H9 (cell line): Measurements from ENCODE around the gene ACBD6. TPM values are rescaled to one million over a fixed set of nuclear protein-coding genes. Genes with fewer than 3 reads are reported as not detected.

Experiments
- DNase-seq: peaks from one replicate; pipeline ENCODE4 v3.0.0-alpha.2; 2017
- H2AFZ ChIP-seq: one replicate; pipeline ENCODE4 v1.6.1; 2013; ENCODE audit warnings: mild to moderate bottlenecking, low read length, control low read depth, moderate library complexity
- H2AK5ac ChIP-seq: 2 replicates; pipeline ENCODE4 v1.6.1; 2013; ENCODE audit warnings: low read length, control low read depth, mixed read lengths; ENCODE audit not compliant: insufficient read length
- H2BK120ac ChIP-seq: one replicate; pipeline ENCODE4 v1.6.1; 2013; ENCODE audit warnings: low read depth, mild to moderate bottlenecking, low read length, control low read depth, inconsistent platforms; ENCODE audit not compliant: poor library complexity, severe bottlenecking
- H2BK12ac ChIP-seq: 2 replicates; pipeline ENCODE4 v1.6.1; 2013; ENCODE audit warnings: low read length, control low read depth, mixed read lengths, low read depth; ENCODE audit not compliant: insufficient read length
- H2BK15ac ChIP-seq: 2 replicates; pipeline ENCODE4 v1.6.1; 2013; ENCODE audit warnings: low read depth, low read length, control low read depth
- H2BK20ac ChIP-seq: one replicate; pipeline ENCODE4 v1.6.1; 2013; ENCODE audit warnings: low read depth, mild to moderate bottlenecking, low read length, control low read depth, inconsistent platforms; ENCODE audit not compliant: poor library complexity, severe bottlenecking
- H2BK5ac ChIP-seq: 2 replicates; pipeline ENCODE4 v1.6.1; 2013; ENCODE audit warnings: low read length, control low read depth, mixed read lengths; ENCODE audit not compliant: insufficient read length
- H3K14ac ChIP-seq: 2 replicates; pipeline ENCODE4 v1.6.1; 2013; ENCODE audit warnings: low read length, control low read depth; ENCODE audit not compliant: insufficient read depth
- H3K18ac ChIP-seq: 2 replicates; pipeline ENCODE4 v1.6.1; 2013; ENCODE audit warnings: low read depth, mild to moderate bottlenecking, mixed read lengths, low read length, control low read depth; ENCODE audit not compliant: insufficient read length
- H3K23ac ChIP-seq: 2 replicates; pipeline ENCODE4 v1.6.1; 2013; ENCODE audit warnings: low read length, control low read depth, mixed read lengths, low read depth; ENCODE audit not compliant: insufficient read length
- H3K23me2 ChIP-seq: 2 replicates; pipeline ENCODE4 v1.6.1; 2013; ENCODE audit warnings: low read depth, mild to moderate bottlenecking, mixed read lengths, low read length, control low read depth; ENCODE audit not compliant: insufficient read length, poor library complexity, severe bottlenecking
- H3K27ac ChIP-seq: 2 replicates; pipeline ENCODE4 v1.5.1; 2013; ENCODE audit warnings: low read length, control low read depth, mixed read lengths, low read depth; ENCODE audit not compliant: insufficient read length
- H3K27me3 ChIP-seq: 2 replicates; pipeline ENCODE4 v1.6.1; 2013; ENCODE audit warnings: low read length, control low read depth, inconsistent platforms; ENCODE audit not compliant: insufficient read depth
- H3K4ac ChIP-seq: 2 replicates; pipeline ENCODE4 v1.6.1; 2013; ENCODE audit warnings: low read depth, mild to moderate bottlenecking, control low read depth, inconsistent platforms, low read length, moderate library complexity
- H3K4me1 ChIP-seq: 2 replicates; pipeline ENCODE4 v1.6.1; 2013; ENCODE audit warnings: low read length, control low read depth, inconsistent platforms; ENCODE audit not compliant: insufficient read depth
- H3K4me2 ChIP-seq: 2 replicates; pipeline ENCODE4 v1.6.1; 2013; ENCODE audit warnings: low read length, control low read depth, mixed read lengths; ENCODE audit not compliant: insufficient read length, insufficient read depth
- H3K56ac ChIP-seq: 2 replicates; pipeline ENCODE4 v1.6.1; 2013; ENCODE audit warnings: low read depth, mild to moderate bottlenecking, mixed read lengths, low read length, control low read depth; ENCODE audit not compliant: insufficient read length
- H3K79me1 ChIP-seq: 2 replicates; pipeline ENCODE4 v1.6.1; 2013; ENCODE audit warnings: low read depth, mild to moderate bottlenecking, moderate library complexity, low read length, control low read depth, inconsistent platforms; ENCODE audit not compliant: insufficient read depth, poor library complexity, severe bottlenecking
- H3K79me2 ChIP-seq: 2 replicates; pipeline ENCODE4 v1.6.1; 2013; ENCODE audit warnings: low read length, control low read depth, inconsistent platforms; ENCODE audit not compliant: insufficient read depth
- H3K9ac ChIP-seq: 2 replicates; pipeline ENCODE4 v1.6.1; 2013; ENCODE audit warnings: low read length, control low read depth, mixed read lengths; ENCODE audit not compliant: insufficient read length; ENCODE audit errors: extremely low read depth
- H3K9me3 ChIP-seq: one replicate; pipeline ENCODE4 v1.6.1; 2013; ENCODE audit warnings: low read depth, low read length, inconsistent platforms; ENCODE audit not compliant: control insufficient read depth
- H3T11ph ChIP-seq: one replicate; pipeline ENCODE4 v1.6.1; 2013; ENCODE audit warnings: mild to moderate bottlenecking, low read length, control low read depth, inconsistent platforms
- H4K20me1 ChIP-seq: one replicate; pipeline ENCODE4 v1.6.1; 2013; ENCODE audit not compliant: control insufficient read depth, insufficient read length, insufficient read depth
- H4K5ac ChIP-seq: 2 replicates; pipeline ENCODE4 v1.6.1; 2013; ENCODE audit warnings: low read depth, mild to moderate bottlenecking, mixed read lengths, low read length, control low read depth; ENCODE audit not compliant: insufficient read length
- H4K8ac ChIP-seq: replicated peaks from 2 replicates; pipeline ENCODE4 v1.6.1; 2013; ENCODE audit warnings: low read length, control low read depth, mixed read lengths, low read depth; ENCODE audit not compliant: insufficient read length
- H4K91ac ChIP-seq: 2 replicates; pipeline ENCODE4 v1.6.1; 2013; ENCODE audit warnings: low read depth, mild to moderate bottlenecking, moderate library complexity, mixed read lengths, low read length, control low read depth; ENCODE audit not compliant: insufficient read length
- H3K27ac Mint-ChIP-seq, 3 experiments: 2 replicates in 2 of 3; 3 replicates in 1 of 3; pipeline ENCODE4 v1.8.0; 2020 to 2021; ENCODE audit warnings: mixed read lengths in 3 of 3, mild to moderate bottlenecking in 1 of 3, moderate library complexity in 1 of 3
- H3K27me3 Mint-ChIP-seq: 2 replicates; pipeline ENCODE4 v1.8.0; 2021; ENCODE audit warnings: low read depth, mild to moderate bottlenecking, moderate library complexity, mixed read lengths
- H3K36me3 Mint-ChIP-seq, 3 experiments: 2 replicates in 2 of 3; 3 replicates in 1 of 3; pipeline ENCODE4 v1.8.0; 2020 to 2021; ENCODE audit warnings: low read depth in 3 of 3, mixed read lengths in 3 of 3; ENCODE audit not compliant: insufficient read depth in 1 of 3
- H3K4me1 Mint-ChIP-seq, 2 experiments: 2 replicates each; pipeline ENCODE4 v1.8.0; 2020; ENCODE audit warnings: mixed read lengths in 2 of 2
- H3K4me3 Mint-ChIP-seq, 2 experiments: 2 replicates in 1 of 2; 3 replicates in 1 of 2; pipeline ENCODE4 v1.8.0; 2020 to 2021; ENCODE audit warnings: mild to moderate bottlenecking in 2 of 2, mixed read lengths in 2 of 2, moderate library complexity in 1 of 2
- H3K9me3 Mint-ChIP-seq, 2 experiments: 2 replicates in 1 of 2; 3 replicates in 1 of 2; pipeline ENCODE4 v1.8.0; 2020; ENCODE audit warnings: mild to moderate bottlenecking in 2 of 2, mixed read lengths in 2 of 2, moderate library complexity in 1 of 2
- WGBS: extraction: QIAGEN DNeasy Blood & Tissue Kit; methylation state at CpG from one replicate; pipeline ENCODE4 v1.1.7; 2013; ENCODE audit warnings: missing lambda C conversion rate, low lambda C conversion rate, mixed read lengths; ENCODE audit not compliant: insufficient read length; ENCODE audit errors: extremely low coverage; 5-methylcytosine and 5-hydroxymethylcytosine counted together
- total RNA-seq: library from RNA; stranded (reverse); gene quantifications from 2 replicates; pipeline ENCODE4 v1.2.1, GENCODE V29; 2021
- TF ChIP-seq, protein P1 (sequence below): fragments of 200-600 bp; sonication (generic); conservative IDR thresholded peaks from 3 replicates; pipeline ENCODE4 v1.8.0; 2021; ENCODE audit warnings: antibody characterized with exemption, mild to moderate bottlenecking

Gene ACBD6
- total RNA-seq, 1 experiment from 2014 or later = 51.4 TPM

DNA sequence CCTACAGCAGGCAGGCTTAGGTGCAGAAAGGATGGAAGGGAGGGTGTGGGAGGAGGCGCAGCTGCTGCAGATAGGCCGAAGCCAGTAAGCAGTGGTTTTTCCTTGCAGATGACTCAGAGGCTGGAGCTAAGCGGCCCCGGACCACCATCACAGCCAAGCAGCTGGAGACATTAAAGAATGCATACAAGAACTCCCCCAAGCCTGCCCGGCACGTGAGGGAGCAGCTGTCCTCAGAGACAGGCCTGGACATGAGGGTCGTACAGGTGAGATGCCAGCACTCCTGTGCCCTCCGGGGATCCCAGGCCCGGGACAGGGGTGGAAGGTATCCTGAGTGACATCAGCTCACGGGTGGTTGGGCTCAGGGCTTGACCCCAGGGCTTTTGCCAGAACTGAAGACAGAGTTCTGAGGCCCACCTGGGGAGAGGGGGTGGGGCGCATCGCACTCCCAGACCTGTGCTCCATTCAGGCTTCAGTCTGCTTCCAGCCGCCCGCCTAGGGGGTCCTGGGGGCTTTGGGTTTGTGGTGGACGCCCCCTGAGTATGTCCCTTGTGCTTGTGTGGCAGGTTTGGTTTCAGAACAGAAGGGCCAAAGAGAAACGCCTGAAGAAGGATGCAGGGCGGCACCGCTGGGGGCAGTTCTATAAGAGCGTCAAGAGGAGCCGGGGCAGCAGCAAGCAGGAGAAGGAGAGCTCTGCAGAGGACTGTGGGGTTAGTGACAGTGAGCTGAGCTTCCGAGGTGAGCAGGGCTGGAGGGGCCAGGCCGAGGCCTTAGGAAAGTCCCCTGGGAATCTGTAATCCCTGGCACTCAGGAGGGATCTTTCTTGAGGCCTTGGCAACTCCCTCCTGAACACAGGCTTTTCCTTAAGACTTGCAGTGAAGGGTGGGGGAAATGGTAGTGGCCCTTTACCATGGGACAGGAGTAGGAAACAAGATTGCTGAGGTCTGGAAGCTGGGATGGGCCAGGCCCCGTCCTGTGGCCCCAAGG, 230.8 kb downstream of the ACBD6 start:
- Histone ChIP-seq H4K20me1 (no peaks in the 10 kb centered on the region), H3K9ac (no peak overlapping the region), H3K79me2 (no peaks in the 10 kb centered on the region), H3K27me3 (no peaks in the 10 kb centered on the region), H3K27ac (no peak overlapping the region), H2BK15ac (no peak overlapping the region; the same call in 1 of the 2 replicates), H2BK20ac (no peak overlapping the region), H4K5ac (no peak overlapping the region), H3K23me2 (no peaks in the 10 kb centered on the region), H2BK12ac (no peak overlapping the region), H4K91ac (no peak overlapping the region), H3K79me1 (no peaks in the 10 kb centered on the region), H3K4me2 (no peak overlapping the region), H4K8ac (no peak overlapping the region), H3K23ac (no peak overlapping the region), H2AFZ (no peak overlapping the region), H3K18ac (no peak overlapping the region), H2BK120ac (no peak overlapping the region), H3K4me1 (peaks cover 8% of the 10 kb centered on the region; the same call in 1 of the 2 replicates), H2AK5ac (no peak overlapping the region), H3K9me3 (no peaks in the 10 kb centered on the region), H3T11ph (no peak overlapping the region), H3K4ac (no peak overlapping the region), H3K14ac (no peak overlapping the region), H3K56ac (no peak overlapping the region), H2BK5ac (no peak overlapping the region)
- peaks cover 2% of the 10 kb centered on the region for H3K27me3 Mint-ChIP-seq
- H3K9me3 Mint-ChIP-seq = peaks cover 0 to 9% of the 10 kb centered on the region in 2 experiments; a peak in 2 of 5 replicates
- H3K4me3 Mint-ChIP-seq = no peak overlapping the region
- peak overlapping the region; percentile 59 to 90 (median 82); a peak in 5 of 7 replicates for H3K27ac Mint-ChIP-seq
- no CpG with 5 or more reads among the region's 23 CpGs for WGBS
- DNase-seq = no peak
- TF ChIP-seq, protein P1, sequence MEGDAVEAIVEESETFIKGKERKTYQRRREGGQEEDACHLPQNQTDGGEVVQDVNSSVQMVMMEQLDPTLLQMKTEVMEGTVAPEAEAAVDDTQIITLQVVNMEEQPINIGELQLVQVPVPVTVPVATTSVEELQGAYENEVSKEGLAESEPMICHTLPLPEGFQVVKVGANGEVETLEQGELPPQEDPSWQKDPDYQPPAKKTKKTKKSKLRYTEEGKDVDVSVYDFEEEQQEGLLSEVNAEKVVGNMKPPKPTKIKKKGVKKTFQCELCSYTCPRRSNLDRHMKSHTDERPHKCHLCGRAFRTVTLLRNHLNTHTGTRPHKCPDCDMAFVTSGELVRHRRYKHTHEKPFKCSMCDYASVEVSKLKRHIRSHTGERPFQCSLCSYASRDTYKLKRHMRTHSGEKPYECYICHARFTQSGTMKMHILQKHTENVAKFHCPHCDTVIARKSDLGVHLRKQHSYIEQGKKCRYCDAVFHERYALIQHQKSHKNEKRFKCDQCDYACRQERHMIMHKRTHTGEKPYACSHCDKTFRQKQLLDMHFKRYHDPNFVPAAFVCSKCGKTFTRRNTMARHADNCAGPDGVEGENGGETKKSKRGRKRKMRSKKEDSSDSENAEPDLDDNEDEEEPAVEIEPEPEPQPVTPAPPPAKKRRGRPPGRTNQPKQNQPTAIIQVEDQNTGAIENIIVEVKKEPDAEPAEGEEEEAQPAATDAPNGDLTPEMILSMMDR = no peak
- H3K4me1 Mint-ChIP-seq = peaks cover 43 to 52% of the 10 kb centered on the region in 2 experiments
- H3K36me3 Mint-ChIP-seq = peaks cover 31 to 41% (median 38%) of the 10 kb centered on the region in 3 experiments
